ENCODE results near the gene MCMBP. TPM values are rescaled to one million over a fixed set of nuclear protein-coding genes. Genes with fewer than 3 reads are reported as not detected.

The MCMBP gene
- total and polyA plus RNA-seq, 3 donors from 2014 or later: 42.3 to 47.9 (median 47.4) TPM

DNA sequence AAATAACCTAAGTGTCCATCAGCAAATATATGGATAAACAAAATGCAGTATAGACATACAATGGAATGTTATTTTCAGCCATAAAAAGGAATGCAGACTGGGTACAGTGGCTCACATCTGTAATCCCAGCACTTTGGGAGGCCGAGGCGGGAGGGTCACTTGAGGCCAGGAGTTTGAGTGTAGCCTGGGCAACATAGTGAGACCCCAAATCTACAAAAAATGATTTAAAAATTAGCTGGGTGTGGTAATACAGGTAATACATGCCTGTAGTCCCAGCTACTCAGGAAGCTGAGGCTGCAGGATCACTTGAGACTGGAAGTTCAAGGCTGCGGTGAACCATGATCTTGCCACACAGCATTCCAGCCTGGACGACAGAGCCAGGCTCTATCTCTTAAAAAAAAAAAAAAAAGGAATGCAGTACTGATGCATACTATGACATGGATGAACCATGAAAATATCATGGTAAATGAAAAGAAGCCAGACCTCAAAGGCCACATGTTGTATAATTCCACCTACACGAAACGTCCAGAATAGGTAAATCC lies 6.9 kb downstream of the MCMBP start:
- intact Hi-C loops (cut with DNase I; ENCODE audit: low total_unique reads): no loop called here

GRCh38 chr10:119863951-119864565 lies 8.6 kb downstream of the MCMBP start:
- no peak for TF ChIP-seq POLR2A (IDR thresholded peaks at IDR 0.05)
- TF ChIP-seq, protein P1, sequence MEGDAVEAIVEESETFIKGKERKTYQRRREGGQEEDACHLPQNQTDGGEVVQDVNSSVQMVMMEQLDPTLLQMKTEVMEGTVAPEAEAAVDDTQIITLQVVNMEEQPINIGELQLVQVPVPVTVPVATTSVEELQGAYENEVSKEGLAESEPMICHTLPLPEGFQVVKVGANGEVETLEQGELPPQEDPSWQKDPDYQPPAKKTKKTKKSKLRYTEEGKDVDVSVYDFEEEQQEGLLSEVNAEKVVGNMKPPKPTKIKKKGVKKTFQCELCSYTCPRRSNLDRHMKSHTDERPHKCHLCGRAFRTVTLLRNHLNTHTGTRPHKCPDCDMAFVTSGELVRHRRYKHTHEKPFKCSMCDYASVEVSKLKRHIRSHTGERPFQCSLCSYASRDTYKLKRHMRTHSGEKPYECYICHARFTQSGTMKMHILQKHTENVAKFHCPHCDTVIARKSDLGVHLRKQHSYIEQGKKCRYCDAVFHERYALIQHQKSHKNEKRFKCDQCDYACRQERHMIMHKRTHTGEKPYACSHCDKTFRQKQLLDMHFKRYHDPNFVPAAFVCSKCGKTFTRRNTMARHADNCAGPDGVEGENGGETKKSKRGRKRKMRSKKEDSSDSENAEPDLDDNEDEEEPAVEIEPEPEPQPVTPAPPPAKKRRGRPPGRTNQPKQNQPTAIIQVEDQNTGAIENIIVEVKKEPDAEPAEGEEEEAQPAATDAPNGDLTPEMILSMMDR (IDR thresholded peaks at IDR 0.05): no peak
- no peaks in the 10 kb centered on the region for H3K4me1 ChIP-seq
- DNase-seq: no peak
- no peak overlapping the region for H3K4me3 ChIP-seq
- H3K9me3 ChIP-seq: no peaks in the 10 kb centered on the region
- intact Hi-C loops (cut with DNase I; ENCODE audit: low total_unique reads): no loop called here
- no peak overlapping the region for H3K27ac ChIP-seq
- no peaks in the 10 kb centered on the region for H3K36me3 ChIP-seq (ENCODE audit: low read depth, missing control alignments)
- H3K27me3 ChIP-seq: no peaks in the 10 kb centered on the region
- 56 to 63% methylated on average over 4 of the region's 4 CpGs for WGBS, 2 donors

More for the DNA sequence above, 6.9 kb downstream of the MCMBP start:
- Histone ChIP-seq H3K36me3 (ENCODE audit: low read depth, missing control alignments) (no peaks in the 10 kb centered on the region), H3K27me3 (no peaks in the 10 kb centered on the region), H3K27ac (no peak overlapping the region), H3K9me3 (no peaks in the 10 kb centered on the region), H3K4me1 (peaks cover under 1% of the 10 kb centered on the region), H3K4me3 (no peak overlapping the region)
- no peak for DNase-seq
- no peak for TF ChIP-seq POLR2A (IDR thresholded peaks at IDR 0.05)
- TF ChIP-seq, protein P1 (IDR thresholded peaks at IDR 0.05): no peak
- WGBS, 2 donors: 89 to 96% methylated on average over 6 of the region's 6 CpGs

DNA sequence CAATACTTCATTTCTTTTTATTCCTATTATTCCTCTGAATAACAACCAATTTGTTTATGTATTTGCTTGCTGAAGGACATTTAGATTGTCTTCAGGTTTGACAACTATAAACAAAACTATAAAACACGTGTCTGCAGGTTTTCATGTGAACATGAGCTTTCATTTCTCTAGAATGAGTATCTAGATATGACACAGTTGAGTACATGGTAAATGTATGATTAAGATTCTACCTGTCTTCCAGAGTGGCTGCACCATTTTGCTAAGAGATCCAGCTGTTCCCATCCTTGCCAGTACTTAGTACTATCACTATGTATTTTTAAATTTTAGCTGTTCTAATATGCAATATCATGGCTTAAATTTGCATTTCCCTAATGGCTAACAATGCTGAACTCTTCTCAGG lies 10.1 kb downstream of the MCMBP start:
- H3K4me3 ChIP-seq: no peak overlapping the region
- peaks cover 3% of the 10 kb centered on the region for H3K36me3 ChIP-seq (ENCODE audit: low read depth, missing control alignments)
- intact Hi-C loops (cut with DNase I; ENCODE audit: low total_unique reads): no loop called here
- no peaks in the 10 kb centered on the region for H3K27me3 ChIP-seq
- H3K4me1 ChIP-seq: no peaks in the 10 kb centered on the region
- TF ChIP-seq, protein P1 (IDR thresholded peaks at IDR 0.05): no peak
- no peak for TF ChIP-seq POLR2A (IDR thresholded peaks at IDR 0.05)
- no peak for DNase-seq
- WGBS, 2 donors: 84 to 90% methylated on average over 1 of the region's 1 CpG
- H3K27ac ChIP-seq: no peak overlapping the region
- no peaks in the 10 kb centered on the region for H3K9me3 ChIP-seq

GRCh38 chr10:119860866-119861607 lies 11.6 kb downstream of the MCMBP start:
- H3K4me1 ChIP-seq: no peaks in the 10 kb centered on the region
- H3K36me3 ChIP-seq (ENCODE audit: low read depth, missing control alignments): peaks cover 3% of the 10 kb centered on the region
- DNase-seq: no peak
- H3K9me3 ChIP-seq: no peaks in the 10 kb centered on the region
- TF ChIP-seq POLR2A (IDR thresholded peaks at IDR 0.05): no peak
- TF ChIP-seq, protein P1 (IDR thresholded peaks at IDR 0.05): no peak
- intact Hi-C loops (cut with DNase I; ENCODE audit: low total_unique reads): no loop called here
- H3K27ac ChIP-seq: no peak overlapping the region
- no peak overlapping the region for H3K4me3 ChIP-seq
- no peaks in the 10 kb centered on the region for H3K27me3 ChIP-seq
- WGBS, 2 donors: 75 to 81% methylated on average over 7 of the region's 7 CpGs

Measured in testis (tissue), 3 donors.